ENCODE measurements around the gene AUTS2. TPM values are rescaled to one million over a fixed set of nuclear protein-coding genes. Genes with fewer than 3 reads are reported as not detected.

The AUTS2 gene
- polyA plus RNA-seq, 3 donors: 0.08 to 0.35 TPM; not detected in 1

GRCh38 chr7:70634071-70634470, 1035.8 kb downstream of the AUTS2 start:
- Mint-ChIP-seq H3K9me3 (no peaks in the 10 kb centered on the region), H3K36me3 (no peaks in the 10 kb centered on the region), H3K27ac (no peak overlapping the region), H3K4me1 (peaks cover 3% of the 10 kb centered on the region), H3K27me3 (ENCODE audit: low read depth in 3 of 3) (peaks cover 0 to 2% (median 0%) of the 10 kb centered on the region in 3 donors), H3K4me3 (no peak overlapping the region)
- Histone ChIP-seq H3K79me2 (ENCODE audit: insufficient read depth, low read length) (no peaks in the 10 kb centered on the region), H3K4me3 (replicated peaks in 1 of 3; ENCODE audit: low read depth in 2 of 3, low read length in 3 of 3) (no peak overlapping the region), H2AFZ (ENCODE audit: insufficient read depth, low read depth, low read length, poor library complexity, severe bottlenecking) (no peak overlapping the region), H3K27ac (ENCODE audit: low read depth in 1 of 2, low read length in 2 of 2) (no peak overlapping the region), H4K20me1 (ENCODE audit: insufficient read depth, low read length) (no peaks in the 10 kb centered on the region), H3K4me2 (replicated peaks; ENCODE audit: extremely low read depth, low read length, poor library complexity, severe bottlenecking) (no peak overlapping the region), H3K27me3 (ENCODE audit: control insufficient read depth in 2 of 2, insufficient read depth in 2 of 2, low read length in 2 of 2) (no peaks in the 10 kb centered on the region), H3K36me3 (replicated peaks in 1 of 2; ENCODE audit: control insufficient read depth in 1 of 2, insufficient read depth in 2 of 2, low read length in 2 of 2) (no peaks in the 10 kb centered on the region), H3K9me3 (replicated peaks in 1 of 2; ENCODE audit: control insufficient read depth in 1 of 2, insufficient read depth in 1 of 2, low read length in 2 of 2) (no peaks in the 10 kb centered on the region), H3K9ac (ENCODE audit: insufficient read depth, low read length, poor library complexity, severe bottlenecking) (no peak overlapping the region), H3K4me1 (ENCODE audit: control insufficient read depth in 1 of 2, insufficient read depth in 2 of 2, low read length in 2 of 2) (no peaks in the 10 kb centered on the region)
- DNase-seq: no peak
- 90% methylated on average over 7 of the region's 8 CpGs for WGBS (ENCODE audit: insufficient coverage)
- TF ChIP-seq CTCF (IDR thresholded peaks at IDR 0.05): no peak
- intact Hi-C loops (cut with micrococcal nuclease): no loop called here

- Histone ChIP-seq H3K4me3 (replicated peaks in 1 of 3; ENCODE audit: low read depth in 2 of 3, low read length in 3 of 3) (no peak overlapping the region), H2AFZ (ENCODE audit: insufficient read depth, low read depth, low read length, poor library complexity, severe bottlenecking) (no peak overlapping the region), H4K20me1 (ENCODE audit: insufficient read depth, low read length) (no peaks in the 10 kb centered on the region), H3K36me3 (replicated peaks in 1 of 2; ENCODE audit: control insufficient read depth in 1 of 2, insufficient read depth in 2 of 2, low read length in 2 of 2) (no peaks in the 10 kb centered on the region), H3K9ac (ENCODE audit: insufficient read depth, low read length, poor library complexity, severe bottlenecking) (no peak overlapping the region), H3K27ac (ENCODE audit: low read depth in 1 of 2, low read length in 2 of 2) (no peak overlapping the region), H3K4me1 (ENCODE audit: control insufficient read depth in 1 of 2, insufficient read depth in 2 of 2, low read length in 2 of 2) (no peaks in the 10 kb centered on the region), H3K9me3 (replicated peaks in 1 of 2; ENCODE audit: control insufficient read depth in 1 of 2, insufficient read depth in 1 of 2, low read length in 2 of 2) (no peaks in the 10 kb centered on the region), H3K4me2 (replicated peaks; ENCODE audit: extremely low read depth, low read length, poor library complexity, severe bottlenecking) (no peak overlapping the region), H3K79me2 (ENCODE audit: insufficient read depth, low read length) (no peaks in the 10 kb centered on the region), H3K27me3 (ENCODE audit: control insufficient read depth in 2 of 2, insufficient read depth in 2 of 2, low read length in 2 of 2) (no peaks in the 10 kb centered on the region)
- intact Hi-C loops (cut with micrococcal nuclease): no loop called here
- WGBS (ENCODE audit: insufficient coverage): 100% methylated on average over 4 of the region's 8 CpGs
- Mint-ChIP-seq H3K9me3 (peaks cover 0 to 2% (median 0%) of the 10 kb centered on the region in 7 donors), H3K4me1 (peaks cover 3% of the 10 kb centered on the region), H3K36me3 (no peaks in the 10 kb centered on the region), H3K27me3 (ENCODE audit: low read depth in 3 of 3) (peaks cover 0 to 2% (median 0%) of the 10 kb centered on the region in 3 donors), H3K27ac (no peak overlapping the region), H3K4me3 (no peak overlapping the region)
- no peak for TF ChIP-seq CTCF (IDR thresholded peaks at IDR 0.05)
- DNase-seq: no peak
Observed at GRCh38 chr7:70634610-70635068, 1036.4 kb downstream of the AUTS2 start.

All from CD14-positive monocyte (primary cell).